Heart left ventricle (tissue), 16 donors: ENCODE measurements around the gene TNS3. TPM values are rescaled to one million over a fixed set of nuclear protein-coding genes. Genes with fewer than 3 reads are reported as not detected.

ENCODE experiments used
- ATAC-seq, 4 donors: fragments of 200-7000 bp; cut with Tn5 transposase; one replicate each; pipeline ENCODE4 v1.9.1; 2020 to 2022; ENCODE audit warnings: moderate library complexity in 4 of 4, mild to moderate bottlenecking in 3 of 4, moderate number of reproducible peaks in 1 of 4
- DNase-seq, 5 donors: peaks; one replicate each; pipeline ENCODE4 v3.0.0-alpha.2; 2020
- H3K27ac ChIP-seq, 12 donors: fragments of 200-600 bp; sonication (generic) in 4 of 12; one replicate each; pipeline versions ENCODE4 v1.5.0 to v1.8.0; 2016 to 2022; ENCODE audit warnings: mild to moderate bottlenecking in 2 of 12
- H3K27me3 ChIP-seq, 9 donors: fragments of 200-600 bp; sonication (generic) in 2 of 9; one replicate each; pipeline versions ENCODE4 v1.5.1 to v1.8.0; 2016 to 2022; ENCODE audit warnings: mild to moderate bottlenecking in 3 of 9
- H3K36me3 ChIP-seq, 9 donors: fragments of 200-600 bp; sonication (generic) in 2 of 9; one replicate each; pipeline versions ENCODE4 v1.5.0 to v1.8.0; 2018 to 2022; ENCODE audit warnings: mild to moderate bottlenecking in 2 of 9
- H3K4me1 ChIP-seq, 12 donors: fragments of 200-600 bp; sonication (generic) in 4 of 12; one replicate each; pipeline versions ENCODE4 v1.5.0 to v1.8.0; 2016 to 2022; ENCODE audit warnings: mild to moderate bottlenecking in 3 of 12
- H3K4me3 ChIP-seq, 12 donors: fragments of 200-600 bp; sonication (generic) in 4 of 12; one replicate each; pipeline versions ENCODE4 v1.5.0 to v1.8.0; 2017 to 2022; ENCODE audit warnings: mild to moderate bottlenecking in 9 of 12, moderate library complexity in 4 of 12
- H3K9me3 ChIP-seq, 12 donors: fragments of 200-600 bp; sonication (generic) in 4 of 12; one replicate each; pipeline versions ENCODE4 v1.5.0 to v1.8.0; 2016 to 2022; ENCODE audit warnings: mild to moderate bottlenecking in 1 of 12
- CTCF ChIP-seq, 12 donors: fragments of 200-600 bp; sonication (generic) in 4 of 12; IDR thresholded peaks; one replicate each; pipeline versions ENCODE4 v1.5.0 to v1.8.0; 2018 to 2022; ENCODE audit warnings: antibody characterized with exemption in 12 of 12, mild to moderate bottlenecking in 5 of 12
- POLR2A ChIP-seq, 2 donors: fragments of 450-650 bp; IDR thresholded peaks; one replicate each; pipeline ENCODE4 v1.6.1; 2017; ENCODE audit warnings: antibody characterized with exemption in 2 of 2, mild to moderate bottlenecking in 2 of 2, moderate library complexity in 2 of 2
- WGBS, 4 donors: extraction: QIAGEN DNeasy Blood & Tissue Kit in 2 of 4; methylation state at CpG; one replicate each; pipeline versions ENCODE4 v1.1.5 to v1.1.7; 2013 to 2018; 5-methylcytosine and 5-hydroxymethylcytosine counted together
- intact Hi-C, 10 donors: fragments of 100-400 bp; cut with DNase I; formaldehyde crosslinking; loops; one replicate each; pipeline versions ENCODE4 v1.11.1 to v1.14.2; 2022
- polyA plus RNA-seq, 2 donors: library from polyadenylated mRNA; stranded (reverse); fragments of 200-250 nt; gene quantifications; one replicate each; pipeline ENCODE4 v1.2.3, GENCODE V29; 2013
- total RNA-seq, 9 donors: library from RNA; depleted of rRNA in 2 of 9; stranded (reverse); fragments of >200 nt in 2 of 9; fragmentation: NEBNext Ultra II Directional in 3 of 9; extraction: Animal tissue kit (Norgen Biotek cat#: 25700) in 3 of 9; gene quantifications; one replicate each; pipeline versions ENCODE4 v1.1.0 to v1.2.4, GENCODE V29; 2016 to 2023
- donor health status: ischemic (EF 13 %, LVEDD 7.1; RV severe dilation, severe dysfunction).
- donor health status: healthy with polysubstance abuse.
- donor health status: DM: no; HTN: yes; CAD: no.
- donor health status: DM: no; HTN: no; CAD: no.
- donor health status: ischemic (EF 25% LVEDD 6.9; RV normal size, moderate dysfunction).
- donor health status: ischemic (EF 25% LVEDD 5.7; RV mildly dilated, moderate dysfunction).
- donor health status: healthy.
- donor health status: DM: yes; HTN: yes; CAD: no.
- donor health status: ischemic (EF 35%, LVEDD 5.7; RV mildly dilated, moderate dysfunction).
- donor health status: nonischemic (EF 11% LVEDD 7.7; RV severe dilation, severe dysfunction).
- donor health status: DM: yes; HTN: yes; CAD: no.
- donor health status: PGD.
- donor health status: ischemic (EF 29% LVEDD 5.4; RV normal size, mild dysfunction).
- donor health status: nonischemic (EF 23%, LVEDD 6.1; RV moderate dilation, normal function).

Gene TNS3
- total and polyA plus RNA-seq, 11 donors: 10.1 to 116 (median 32.7) TPM

DNA sequence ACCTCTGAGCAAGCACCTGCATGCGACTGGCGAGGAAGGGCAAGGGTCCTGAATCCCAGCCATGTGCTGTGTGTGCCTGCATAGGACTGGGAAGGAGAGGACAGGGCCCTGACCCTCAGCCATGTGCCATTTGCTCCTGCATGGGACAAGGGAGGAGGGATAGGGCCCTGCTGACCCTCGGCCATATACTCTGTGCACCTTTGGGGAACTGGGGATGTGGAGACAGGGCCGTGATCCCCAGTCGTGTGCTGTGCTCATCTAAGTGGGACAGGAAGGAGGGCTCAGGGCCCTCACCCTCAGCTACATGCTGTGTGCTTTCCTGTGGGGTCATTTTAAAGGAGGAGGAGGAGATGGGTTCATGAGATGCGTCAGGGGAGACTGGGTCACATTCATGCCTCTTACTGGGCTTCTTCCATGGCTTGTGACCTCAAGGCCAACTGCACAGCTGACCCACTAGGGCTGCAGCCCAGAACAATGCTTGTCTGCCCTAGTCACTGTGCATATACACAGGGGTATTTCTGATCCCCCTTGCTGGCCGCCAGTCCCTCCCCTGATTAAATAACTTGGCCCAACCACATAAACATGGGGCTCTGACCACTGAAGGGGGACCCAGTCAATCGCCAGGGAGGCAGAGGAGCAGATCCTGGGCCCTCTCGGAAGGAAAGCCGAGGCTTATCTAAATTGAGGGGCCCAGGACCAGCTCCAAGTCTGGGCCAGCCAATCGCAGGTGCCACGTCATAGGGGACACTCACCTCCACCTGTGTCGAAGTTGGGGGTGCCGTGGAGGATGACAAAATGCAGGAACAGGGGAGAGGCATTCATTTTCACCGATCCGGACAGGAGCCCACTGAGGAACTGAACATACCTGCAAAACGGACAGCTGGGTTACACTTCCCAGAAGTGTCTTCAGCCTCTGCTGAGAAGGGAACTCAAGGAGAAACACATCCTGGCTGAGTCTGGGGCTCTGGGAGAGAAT is 167.3 kb downstream of the TNS3 start:
- ATAC-seq (peak in 2 of 4 donors; percentile 7 to 35), DNase-seq (no peak)
- TF ChIP-seq CTCF (IDR thresholded peaks at IDR 0.05): no peak
- TF ChIP-seq POLR2A (IDR thresholded peaks at IDR 0.05): no peak
- H3K27ac ChIP-seq: no peak overlapping the region
- intact Hi-C loops: loop anchor here in 2 of 10 donors (5.0 kb wide), 2 partner anchors 132 to 142 kb away; no protein-coding TSS in a partner anchor
- H3K9me3 ChIP-seq: no peaks in the 10 kb centered on the region
- 93 to 94% (median 94%) methylated on average over 17 of the region's 17 CpGs for WGBS, 4 donors
- H3K27me3 ChIP-seq: no peaks in the 10 kb centered on the region
- H3K4me1 ChIP-seq: peaks cover 0 to 11% (median 3%) of the 10 kb centered on the region in 12 donors
- H3K36me3 ChIP-seq: peaks cover 0 to 96% (median 37%) of the 10 kb centered on the region in 9 donors
- no peak overlapping the region for H3K4me3 ChIP-seq

DNA sequence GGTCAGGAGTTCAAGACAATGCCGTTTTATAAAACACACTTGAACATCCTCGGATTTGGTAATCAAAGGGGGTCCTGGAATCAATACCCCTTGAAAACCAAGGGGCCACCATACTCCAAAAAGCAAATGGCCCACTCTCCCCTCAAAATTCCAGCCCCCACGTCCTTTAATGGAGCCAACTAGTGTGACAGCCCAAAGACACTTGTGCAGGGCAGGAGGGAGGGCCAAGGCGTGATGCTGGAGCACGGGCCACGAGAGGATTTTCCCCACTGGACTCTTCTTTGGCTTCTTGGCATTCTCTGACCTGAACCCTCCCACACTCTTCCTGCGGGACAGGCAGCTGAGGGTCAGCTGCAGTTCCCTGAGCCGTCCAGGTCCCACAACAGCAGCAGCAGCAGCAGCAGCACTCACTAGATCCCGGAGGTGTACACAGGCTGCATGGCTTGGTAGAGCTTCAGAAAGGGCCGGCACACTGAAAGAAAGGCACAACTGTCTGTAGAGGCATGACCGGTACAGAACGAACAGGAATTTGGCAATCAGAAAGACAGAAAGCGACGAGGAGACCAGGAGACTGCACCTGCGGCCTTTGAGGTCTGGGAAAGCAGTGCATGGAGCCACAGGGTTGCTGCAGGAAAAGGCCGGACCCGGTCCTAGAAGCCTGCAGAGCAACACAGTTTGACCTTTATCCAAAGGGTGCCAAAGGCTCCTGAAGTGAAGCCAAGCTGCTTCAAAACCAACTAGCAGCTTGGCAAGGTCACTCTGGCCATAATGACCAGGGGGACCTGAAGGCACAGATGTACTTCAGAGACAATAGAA is 168.2 kb downstream of the TNS3 start:
- DNase-seq (no peak), ATAC-seq (peak in 1 of 4 donors; percentile 37)
- H3K4me3 ChIP-seq: no peak overlapping the region
- WGBS, 4 donors: 78 to 88% (median 83%) methylated on average over 17 of the region's 17 CpGs
- H3K27ac ChIP-seq: no peak overlapping the region
- H3K4me1 ChIP-seq: peaks cover 0 to 9% (median 3%) of the 10 kb centered on the region in 12 donors
- no peaks in the 10 kb centered on the region for H3K9me3 ChIP-seq
- TF ChIP-seq POLR2A (IDR thresholded peaks at IDR 0.05): no peak
- no peak for TF ChIP-seq CTCF (IDR thresholded peaks at IDR 0.05)
- intact Hi-C loops: loop anchor here in 1 of 10 donors (5.0 kb wide), 1 partner anchor 141 kb away; no protein-coding TSS in a partner anchor
- peaks cover 0 to 96% (median 36%) of the 10 kb centered on the region in 9 donors for H3K36me3 ChIP-seq
- H3K27me3 ChIP-seq: no peaks in the 10 kb centered on the region

- 93 to 97% (median 96%) methylated on average over 2 of the region's 2 CpGs for WGBS, 4 donors
- H3K4me1 ChIP-seq: peaks cover 0 to 10% (median 3%) of the 10 kb centered on the region in 12 donors
- no peaks in the 10 kb centered on the region for H3K27me3 ChIP-seq
- H3K27ac ChIP-seq: no peak overlapping the region
- no peak for TF ChIP-seq POLR2A (IDR thresholded peaks at IDR 0.05)
- no peak for TF ChIP-seq CTCF (IDR thresholded peaks at IDR 0.05)
- no peak for DNase-seq
- peaks cover 0 to 96% (median 35%) of the 10 kb centered on the region in 9 donors for H3K36me3 ChIP-seq
- intact Hi-C loops: loop anchor here in 1 of 10 donors (5.0 kb wide), 1 partner anchor 140 kb away; no protein-coding TSS in a partner anchor
- ATAC-seq: no peak
- no peak overlapping the region for H3K4me3 ChIP-seq
- H3K9me3 ChIP-seq: no peaks in the 10 kb centered on the region
These were observed 170.0 kb downstream of the TNS3 start for GRCh38 chr7:47411901-47412300.
